ENCODE data around the gene GRIN1.

Gene GRIN1

DNA sequence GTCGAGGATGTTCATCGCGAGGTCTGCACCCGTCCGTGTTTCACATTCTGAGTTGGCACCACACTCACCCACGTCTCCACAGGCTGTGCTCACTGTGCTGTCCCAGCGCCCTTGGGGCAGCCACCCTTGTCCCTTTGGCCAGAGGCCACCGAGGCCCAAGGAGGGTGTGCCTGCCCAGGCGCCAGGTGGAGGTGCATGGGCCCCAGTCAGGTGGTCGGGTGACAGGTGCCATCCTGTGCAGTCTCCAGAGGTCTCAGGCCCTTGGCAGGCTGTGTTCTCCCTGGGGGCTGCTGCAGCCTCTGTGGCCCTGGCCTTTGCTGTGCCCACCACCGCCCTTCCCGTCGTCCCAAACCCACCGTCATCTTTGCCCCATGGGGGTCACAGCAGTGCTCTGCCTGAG is 39.7 kb upstream of the GRIN1 start:
- TF ChIP-seq, protein P1, sequence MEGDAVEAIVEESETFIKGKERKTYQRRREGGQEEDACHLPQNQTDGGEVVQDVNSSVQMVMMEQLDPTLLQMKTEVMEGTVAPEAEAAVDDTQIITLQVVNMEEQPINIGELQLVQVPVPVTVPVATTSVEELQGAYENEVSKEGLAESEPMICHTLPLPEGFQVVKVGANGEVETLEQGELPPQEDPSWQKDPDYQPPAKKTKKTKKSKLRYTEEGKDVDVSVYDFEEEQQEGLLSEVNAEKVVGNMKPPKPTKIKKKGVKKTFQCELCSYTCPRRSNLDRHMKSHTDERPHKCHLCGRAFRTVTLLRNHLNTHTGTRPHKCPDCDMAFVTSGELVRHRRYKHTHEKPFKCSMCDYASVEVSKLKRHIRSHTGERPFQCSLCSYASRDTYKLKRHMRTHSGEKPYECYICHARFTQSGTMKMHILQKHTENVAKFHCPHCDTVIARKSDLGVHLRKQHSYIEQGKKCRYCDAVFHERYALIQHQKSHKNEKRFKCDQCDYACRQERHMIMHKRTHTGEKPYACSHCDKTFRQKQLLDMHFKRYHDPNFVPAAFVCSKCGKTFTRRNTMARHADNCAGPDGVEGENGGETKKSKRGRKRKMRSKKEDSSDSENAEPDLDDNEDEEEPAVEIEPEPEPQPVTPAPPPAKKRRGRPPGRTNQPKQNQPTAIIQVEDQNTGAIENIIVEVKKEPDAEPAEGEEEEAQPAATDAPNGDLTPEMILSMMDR (IDR thresholded peaks at IDR 0.05; ENCODE audit: borderline replicate concordance, control extremely low read depth, extremely low read depth, insufficient read depth, missing control alignments) = no peak
- no peak for DNase-seq (ENCODE audit: low spot score)
- in situ Hi-C loops (cut with MboI; ENCODE audit: low sequenced_read_pairs, unreplicated experiment) = no loop called here

DNA sequence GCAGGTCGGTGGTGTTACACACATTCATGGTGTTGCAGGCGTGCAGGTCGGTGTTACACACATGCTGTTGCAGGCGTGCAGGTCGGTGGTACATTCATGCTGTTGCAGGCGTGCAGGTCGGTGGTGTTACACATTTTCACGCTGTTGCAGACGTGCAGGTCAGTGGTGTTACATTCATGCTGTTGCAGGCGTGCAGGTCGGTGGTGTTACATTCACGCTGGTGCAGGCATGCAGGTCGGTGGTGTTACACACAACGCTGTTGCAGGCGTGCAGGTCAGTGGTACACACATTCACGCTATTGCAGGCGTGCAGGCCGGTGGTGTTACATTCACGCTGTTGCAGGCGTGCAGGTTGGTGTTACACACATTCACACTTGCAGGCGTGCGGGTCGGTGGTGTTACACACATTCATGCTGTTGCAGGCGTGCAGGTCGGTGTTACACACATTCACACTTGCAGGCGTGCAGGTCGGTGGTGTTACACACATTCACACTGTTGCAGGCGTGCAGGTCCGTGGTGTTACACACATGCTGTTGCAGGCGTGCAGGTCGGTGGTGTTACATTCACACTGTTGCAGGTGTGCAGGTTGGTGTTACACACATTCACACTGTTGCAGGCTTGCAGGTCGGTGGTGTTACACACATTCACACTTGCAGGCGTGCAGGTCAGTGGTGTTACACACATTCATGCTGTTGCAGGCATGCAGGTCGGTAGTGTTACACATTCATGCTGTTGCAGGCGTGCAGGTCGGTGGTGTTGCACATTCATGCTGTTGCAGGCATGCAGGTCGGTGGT is 35.6 kb upstream of the GRIN1 start:
- in situ Hi-C loops (cut with MboI; ENCODE audit: low sequenced_read_pairs, unreplicated experiment) = no loop called here
- TF ChIP-seq, protein P1 (IDR thresholded peaks at IDR 0.05; ENCODE audit: borderline replicate concordance, control extremely low read depth, extremely low read depth, insufficient read depth, missing control alignments) = no peak

DNA sequence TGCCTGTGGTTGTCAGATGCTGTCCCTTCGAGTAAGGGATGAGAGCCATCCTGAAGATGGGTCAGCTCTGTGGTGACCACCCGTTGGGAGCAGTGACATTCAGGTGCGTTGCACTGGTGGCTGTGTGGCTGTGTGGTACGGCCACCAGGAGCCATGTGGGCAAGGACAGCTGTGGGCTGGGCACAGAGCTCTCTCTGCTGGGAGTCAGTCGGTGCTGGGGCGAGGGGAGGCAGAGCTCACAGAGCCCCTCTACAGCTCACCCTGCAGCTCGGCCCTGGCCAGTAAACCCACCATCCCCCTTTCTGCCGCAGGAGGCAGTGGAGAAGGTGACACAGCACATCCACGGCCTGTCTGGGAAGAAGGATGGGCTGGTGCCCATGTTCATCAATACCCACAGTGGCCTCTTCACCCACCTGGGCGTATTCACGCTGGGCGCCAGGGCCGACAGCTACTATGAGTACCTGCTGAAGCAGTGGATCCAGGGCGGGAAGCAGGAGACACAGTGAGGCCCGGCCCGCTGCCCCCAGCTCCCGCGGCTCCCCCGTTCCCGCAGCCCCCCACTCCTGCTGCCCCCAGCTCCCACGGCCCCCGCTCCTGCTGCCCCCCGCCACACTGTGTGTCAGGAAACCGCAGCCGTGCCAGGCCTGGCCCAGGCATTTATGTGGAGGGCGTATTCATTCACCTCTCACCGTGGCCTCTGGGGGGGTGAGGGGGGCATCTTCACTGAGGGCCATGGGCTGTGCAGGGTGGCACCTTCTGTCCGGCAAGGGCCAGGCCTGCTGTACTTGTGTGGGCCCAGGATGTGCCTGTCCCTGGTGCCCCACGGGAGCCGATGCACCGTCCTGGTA is 32.9 kb upstream of the GRIN1 start:
- no peak for DNase-seq (ENCODE audit: low spot score)
- TF ChIP-seq, protein P1 (IDR thresholded peaks at IDR 0.05; ENCODE audit: borderline replicate concordance, control extremely low read depth, extremely low read depth, insufficient read depth, missing control alignments) = no peak
- in situ Hi-C loops (cut with MboI; ENCODE audit: low sequenced_read_pairs, unreplicated experiment) = no loop called here

More for the DNA sequence above, 35.6 kb upstream of the GRIN1 start:
- no peak for DNase-seq (ENCODE audit: low spot score)

DNA sequence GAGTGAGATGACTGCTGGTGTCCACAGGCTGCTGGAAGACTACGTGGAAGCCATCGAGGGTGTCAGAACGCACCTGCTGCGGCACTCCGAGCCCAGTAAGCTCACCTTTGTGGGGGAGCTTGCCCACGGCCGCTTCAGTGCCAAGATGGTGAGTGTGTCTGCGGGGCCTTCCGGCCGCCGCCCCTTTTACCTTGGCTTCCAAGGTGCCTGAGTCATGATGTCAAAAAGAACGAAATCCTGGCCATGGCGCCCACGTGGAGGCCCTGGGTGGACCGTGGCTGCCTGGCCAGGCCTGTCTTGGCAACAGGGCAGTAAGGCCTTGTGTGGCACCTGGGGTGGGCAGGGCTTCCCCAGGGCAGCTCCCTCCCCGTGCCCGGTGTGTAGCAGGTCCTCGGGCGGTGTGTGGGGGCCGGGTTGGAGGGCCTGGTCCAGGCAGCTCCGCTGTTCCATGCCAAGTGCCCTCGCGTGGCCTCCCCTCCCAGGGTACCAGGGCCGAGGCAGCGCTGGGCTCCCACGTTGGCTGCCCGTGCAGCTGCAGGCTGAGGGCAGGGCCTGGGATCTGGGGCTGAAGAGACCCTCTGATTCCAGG is 32.2 kb upstream of the GRIN1 start:
- TF ChIP-seq, protein P1 (IDR thresholded peaks at IDR 0.05; ENCODE audit: borderline replicate concordance, control extremely low read depth, extremely low read depth, insufficient read depth, missing control alignments) = no peak
- in situ Hi-C loops (cut with MboI; ENCODE audit: low sequenced_read_pairs, unreplicated experiment) = no loop called here
- DNase-seq (ENCODE audit: low spot score) = no peak

DNA sequence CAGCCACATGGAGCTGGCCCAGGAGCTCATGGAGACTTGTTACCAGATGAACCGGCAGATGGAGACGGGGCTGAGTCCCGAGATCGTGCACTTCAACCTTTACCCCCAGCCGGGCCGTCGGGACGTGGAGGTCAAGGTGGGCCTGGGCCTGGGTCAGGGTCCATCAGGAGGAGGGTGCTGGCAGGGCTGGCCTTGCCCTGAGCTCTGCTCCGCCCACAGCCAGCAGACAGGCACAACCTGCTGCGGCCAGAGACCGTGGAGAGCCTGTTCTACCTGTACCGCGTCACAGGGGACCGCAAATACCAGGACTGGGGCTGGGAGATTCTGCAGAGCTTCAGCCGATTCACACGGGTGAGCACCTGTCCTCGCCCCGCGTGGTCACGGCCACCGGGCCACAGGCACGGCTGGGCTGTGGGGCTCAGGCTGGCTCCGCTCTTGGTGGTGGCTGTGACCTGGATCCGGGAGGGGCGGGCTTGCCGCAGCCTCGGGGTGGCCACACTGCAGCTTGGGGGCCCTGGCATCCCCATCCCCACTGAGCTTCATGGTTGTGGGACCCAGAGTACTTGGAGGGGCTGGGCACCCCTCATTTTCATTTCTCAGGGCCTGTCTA is 31.5 kb upstream of the GRIN1 start:
- TF ChIP-seq, protein P1 (IDR thresholded peaks at IDR 0.05; ENCODE audit: borderline replicate concordance, control extremely low read depth, extremely low read depth, insufficient read depth, missing control alignments) = no peak
- DNase-seq (ENCODE audit: low spot score) = no peak
- in situ Hi-C loops (cut with MboI; ENCODE audit: low sequenced_read_pairs, unreplicated experiment) = no loop called here

DNA sequence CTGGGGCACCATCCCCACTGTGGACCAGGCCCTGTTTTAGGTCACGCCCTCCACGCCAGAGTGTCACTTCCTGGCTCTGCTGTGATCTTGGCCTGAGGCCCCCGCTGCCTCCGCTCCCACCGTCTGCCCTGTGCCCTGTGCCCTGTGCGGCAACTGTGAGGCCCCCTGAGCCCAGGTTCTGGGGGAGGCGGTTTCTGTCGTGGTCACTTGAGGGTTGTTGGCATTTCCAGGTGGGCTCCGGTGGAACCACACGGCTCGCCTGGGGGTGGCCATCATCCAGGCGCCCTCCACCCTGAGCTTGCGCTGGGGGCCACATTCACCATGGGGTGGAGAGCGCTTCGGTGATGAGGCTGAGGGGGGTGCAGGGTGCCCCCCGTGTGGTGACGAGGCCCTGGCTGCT is 31.0 kb upstream of the GRIN1 start:
- TF ChIP-seq, protein P1 (IDR thresholded peaks at IDR 0.05; ENCODE audit: borderline replicate concordance, control extremely low read depth, extremely low read depth, insufficient read depth, missing control alignments) = no peak
- in situ Hi-C loops (cut with MboI; ENCODE audit: low sequenced_read_pairs, unreplicated experiment) = no loop called here
- no peak for DNase-seq (ENCODE audit: low spot score)
